Caco-2 (cell line): ENCODE measurements around the gene FCN3. TPM values are rescaled to one million over a fixed set of nuclear protein-coding genes. Genes with fewer than 3 reads are reported as not detected.

ENCODE experiments used
- BruUV-seq: library from RNA; stranded (reverse); fragments of 400-500 nt; replicated peaks from 2 replicates; lab custom pipeline; 2021; lab: Mats Ljungman, UMichigan
- CTCF ChIA-PET: fragments of 300-600 bp; sonication (Branson Sonifier 250); formaldehyde crosslinking; loops from one replicate; lab custom pipeline; 2022; ENCODE audit warnings: antibody characterized with exemption; lab: Charles Lee
- POLR2A ChIA-PET: fragments of 300-600 bp; sonication (Branson Sonifier 250); formaldehyde crosslinking; loops from one replicate; lab custom pipeline; 2022; ENCODE audit warnings: antibody characterized with exemption; lab: Charles Lee
- DNase-seq, 2 experiments: peaks; one replicate each; pipeline versions ENCODE4 v3.0.0 to v3.0.0-alpha.2; 2020 to 2022
- H3K27me3 ChIP-seq: replicated peaks from 2 replicates; pipeline ENCODE4 v1.6.0; 2011; ENCODE audit warnings: low read length; ENCODE audit not compliant: control insufficient read depth, insufficient read depth
- H3K36me3 ChIP-seq: 2 replicates; pipeline ENCODE4 v1.5.1; 2011; ENCODE audit warnings: low read length; ENCODE audit not compliant: control insufficient read depth, insufficient read depth
- H3K4me1 ChIP-seq: fragments of 250-450 bp; sonication (Bioruptor Pico); 2 replicates; pipeline ENCODE4 v1.5.1; 2020; ENCODE audit warnings: mild to moderate bottlenecking
- H3K4me3 ChIP-seq: 2 replicates; pipeline ENCODE4 v1.5.1; 2011; ENCODE audit warnings: low read depth, mild to moderate bottlenecking, control low read depth, low read length
- H3K9me3 ChIP-seq: fragments of 250-450 bp; sonication (Bioruptor Pico); 2 replicates; pipeline ENCODE4 v1.5.1; 2020; ENCODE audit warnings: mild to moderate bottlenecking, moderate library complexity
- H3K27ac Mint-ChIP-seq: one replicate; pipeline ENCODE4 v1.8.0; 2022; ENCODE audit warnings: mixed read lengths; ENCODE audit not compliant: unreplicated experiment
- H3K27me3 Mint-ChIP-seq: one replicate; pipeline ENCODE4 v1.8.0; 2022; ENCODE audit warnings: mixed read lengths; ENCODE audit not compliant: insufficient read depth, unreplicated experiment
- H3K36me3 Mint-ChIP-seq: one replicate; pipeline ENCODE4 v1.8.0; 2022; ENCODE audit warnings: mild to moderate bottlenecking, mixed read lengths; ENCODE audit not compliant: insufficient read depth, unreplicated experiment
- H3K4me1 Mint-ChIP-seq: one replicate; pipeline ENCODE4 v1.8.0; 2022; ENCODE audit warnings: low read depth, mixed read lengths; ENCODE audit not compliant: unreplicated experiment
- H3K4me3 Mint-ChIP-seq: one replicate; pipeline ENCODE4 v1.8.0; 2022; ENCODE audit warnings: mild to moderate bottlenecking, moderate library complexity, mixed read lengths; ENCODE audit not compliant: unreplicated experiment
- H3K9me3 Mint-ChIP-seq: one replicate; pipeline ENCODE4 v1.8.0; 2022; ENCODE audit warnings: mixed read lengths; ENCODE audit not compliant: unreplicated experiment
- intact Hi-C: fragments of 100-400 bp; cut with micrococcal nuclease; formaldehyde crosslinking; loops from one replicate; pipeline ENCODE4 v1.10.0; 2022; ENCODE audit not compliant: unreplicated experiment
- total RNA-seq: library from RNA; stranded (reverse); gene quantifications from 2 replicates; pipeline ENCODE4 v1.2.3, GENCODE V29; 2022
- TF ChIP-seq, protein P1 (sequence below), 2 experiments: fragments of 200-600 bp in 1 of 2; IDR thresholded peaks; 1 replicate in 1 of 2; 2 replicates in 1 of 2; pipeline versions ENCODE4 v1.5.1 to v1.8.0; 2011 to 2022; ENCODE audit warnings: antibody characterized with exemption in 1 of 2, control low read depth in 1 of 2, inconsistent platforms in 1 of 2, low read depth in 1 of 2, low read length in 1 of 2, mild to moderate bottlenecking in 1 of 2, moderate library complexity in 1 of 2; ENCODE audit not compliant: insufficient read depth in 1 of 2, severe bottlenecking in 1 of 2, unreplicated experiment in 1 of 2

Gene FCN3
- total RNA-seq, 1 experiment from 2014 or later: not detected

DNA sequence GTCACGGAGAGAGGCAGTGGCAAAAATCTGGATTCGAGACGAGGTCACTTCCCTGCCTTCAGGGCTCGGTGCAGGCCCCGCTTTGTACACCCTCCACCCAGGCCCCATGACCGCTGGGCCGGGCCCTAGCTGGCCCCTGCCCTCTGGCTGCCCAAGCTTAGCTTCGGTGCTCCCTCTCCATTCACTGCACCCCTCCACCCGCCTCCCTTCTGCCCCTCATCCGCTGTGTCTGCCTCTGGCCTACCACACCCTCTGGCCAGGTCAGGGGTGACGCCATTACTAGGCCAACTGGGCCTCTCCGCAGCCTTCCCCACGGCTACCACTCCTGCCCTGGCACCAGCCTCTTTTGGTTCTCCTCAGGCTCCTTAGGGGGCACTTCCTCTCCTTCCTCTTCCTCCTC is 9.0 kb upstream of the FCN3 start:
- Mint-ChIP-seq H3K27me3 (no peaks in the 10 kb centered on the region), H3K9me3 (no peaks in the 10 kb centered on the region), H3K27ac (no peak overlapping the region), H3K4me1 (no peaks in the 10 kb centered on the region), H3K36me3 (no peaks in the 10 kb centered on the region), H3K4me3 (no peak overlapping the region)
- H3K27me3 ChIP-seq: no peaks in the 10 kb centered on the region
- no TSS peak for BruUV-seq
- TF ChIP-seq, protein P1, sequence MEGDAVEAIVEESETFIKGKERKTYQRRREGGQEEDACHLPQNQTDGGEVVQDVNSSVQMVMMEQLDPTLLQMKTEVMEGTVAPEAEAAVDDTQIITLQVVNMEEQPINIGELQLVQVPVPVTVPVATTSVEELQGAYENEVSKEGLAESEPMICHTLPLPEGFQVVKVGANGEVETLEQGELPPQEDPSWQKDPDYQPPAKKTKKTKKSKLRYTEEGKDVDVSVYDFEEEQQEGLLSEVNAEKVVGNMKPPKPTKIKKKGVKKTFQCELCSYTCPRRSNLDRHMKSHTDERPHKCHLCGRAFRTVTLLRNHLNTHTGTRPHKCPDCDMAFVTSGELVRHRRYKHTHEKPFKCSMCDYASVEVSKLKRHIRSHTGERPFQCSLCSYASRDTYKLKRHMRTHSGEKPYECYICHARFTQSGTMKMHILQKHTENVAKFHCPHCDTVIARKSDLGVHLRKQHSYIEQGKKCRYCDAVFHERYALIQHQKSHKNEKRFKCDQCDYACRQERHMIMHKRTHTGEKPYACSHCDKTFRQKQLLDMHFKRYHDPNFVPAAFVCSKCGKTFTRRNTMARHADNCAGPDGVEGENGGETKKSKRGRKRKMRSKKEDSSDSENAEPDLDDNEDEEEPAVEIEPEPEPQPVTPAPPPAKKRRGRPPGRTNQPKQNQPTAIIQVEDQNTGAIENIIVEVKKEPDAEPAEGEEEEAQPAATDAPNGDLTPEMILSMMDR (IDR thresholded peaks at IDR 0.05; ENCODE audit: insufficient read depth in 1 of 2, low read depth in 1 of 2, low read length in 1 of 2, severe bottlenecking in 1 of 2, unreplicated experiment in 1 of 2): no peak
- no peaks in the 10 kb centered on the region for H3K4me1 ChIP-seq
- ChIA-PET CTCF (no interaction called here), POLR2A (no interaction called here)
- no peaks in the 10 kb centered on the region for H3K9me3 ChIP-seq
- H3K36me3 ChIP-seq: no peaks in the 10 kb centered on the region
- H3K4me3 ChIP-seq: no peak overlapping the region
- intact Hi-C loops: no loop called here
- no peak for DNase-seq

DNA sequence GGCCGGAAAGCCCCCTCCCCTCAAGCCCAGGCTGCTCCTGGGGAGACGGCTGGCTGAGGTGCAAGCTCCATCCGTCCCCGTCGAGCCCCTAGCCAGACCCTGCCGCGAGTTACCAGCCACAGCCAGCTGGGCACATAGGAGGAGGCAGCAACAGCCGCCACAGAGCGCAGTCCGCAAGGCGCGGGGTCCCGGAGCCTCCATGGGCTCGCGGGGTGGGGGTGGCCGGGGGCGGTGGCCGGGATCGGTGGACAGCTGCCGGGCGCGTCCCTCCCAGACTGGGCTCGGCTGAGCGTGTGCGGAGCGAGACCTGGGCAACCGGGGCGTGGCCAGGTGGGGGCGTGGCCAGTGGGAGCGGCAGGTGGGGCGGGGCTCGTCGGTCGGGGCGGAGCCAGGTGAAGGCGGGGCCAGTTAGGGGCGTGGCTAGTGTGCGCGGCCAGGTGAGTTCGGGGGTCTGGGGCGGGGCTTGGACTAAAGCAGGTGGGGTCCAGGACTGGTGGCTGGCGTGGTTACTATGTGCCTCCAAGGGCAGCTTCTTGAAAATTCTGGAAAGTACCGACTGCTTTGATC is 8.5 kb upstream of the FCN3 start, which contains the start of gene CD164L2:
CD164L2 (minus strand) TSS at position 295 of the 567 bp plus-strand sequence; CDS start at position 201, 94 bp downstream.
- no peaks in the 10 kb centered on the region for H3K36me3 Mint-ChIP-seq
- H3K9me3 ChIP-seq: no peaks in the 10 kb centered on the region
- ChIA-PET CTCF (interaction anchor here (0.7 to 1.2 kb wide), 3 partner anchors 15 to 87 kb away, joined by 3 to 5 read pairs (median 3); partner anchors contain the start of gene MAP3K6), POLR2A (interaction anchor here (0.6 to 0.9 kb wide), 2 partner anchors 17 to 237 kb away, joined by 4 to 5 read pairs; no protein-coding TSS in a partner anchor)
- TF ChIP-seq, protein P1 (IDR thresholded peaks at IDR 0.05; ENCODE audit: insufficient read depth in 1 of 2, low read depth in 1 of 2, low read length in 1 of 2, severe bottlenecking in 1 of 2, unreplicated experiment in 1 of 2): no peak
- no peaks in the 10 kb centered on the region for H3K27me3 ChIP-seq
- H3K9me3 Mint-ChIP-seq: no peaks in the 10 kb centered on the region
- H3K4me3 ChIP-seq: no peak within 1 kb of the TSS
- DNase-seq: peak; percentile 45 to 47
- H3K36me3 ChIP-seq: no peaks in the 10 kb centered on the region
- BruUV-seq: no TSS peak
- H3K4me1 Mint-ChIP-seq: no peaks in the 10 kb centered on the region
- no peaks in the 10 kb centered on the region for H3K27me3 Mint-ChIP-seq
- H3K27ac Mint-ChIP-seq: no peak within 1 kb of the TSS
- no peaks in the 10 kb centered on the region for H3K4me1 ChIP-seq
- H3K4me3 Mint-ChIP-seq: no peak within 1 kb of the TSS
- intact Hi-C loops: no loop called here

DNA sequence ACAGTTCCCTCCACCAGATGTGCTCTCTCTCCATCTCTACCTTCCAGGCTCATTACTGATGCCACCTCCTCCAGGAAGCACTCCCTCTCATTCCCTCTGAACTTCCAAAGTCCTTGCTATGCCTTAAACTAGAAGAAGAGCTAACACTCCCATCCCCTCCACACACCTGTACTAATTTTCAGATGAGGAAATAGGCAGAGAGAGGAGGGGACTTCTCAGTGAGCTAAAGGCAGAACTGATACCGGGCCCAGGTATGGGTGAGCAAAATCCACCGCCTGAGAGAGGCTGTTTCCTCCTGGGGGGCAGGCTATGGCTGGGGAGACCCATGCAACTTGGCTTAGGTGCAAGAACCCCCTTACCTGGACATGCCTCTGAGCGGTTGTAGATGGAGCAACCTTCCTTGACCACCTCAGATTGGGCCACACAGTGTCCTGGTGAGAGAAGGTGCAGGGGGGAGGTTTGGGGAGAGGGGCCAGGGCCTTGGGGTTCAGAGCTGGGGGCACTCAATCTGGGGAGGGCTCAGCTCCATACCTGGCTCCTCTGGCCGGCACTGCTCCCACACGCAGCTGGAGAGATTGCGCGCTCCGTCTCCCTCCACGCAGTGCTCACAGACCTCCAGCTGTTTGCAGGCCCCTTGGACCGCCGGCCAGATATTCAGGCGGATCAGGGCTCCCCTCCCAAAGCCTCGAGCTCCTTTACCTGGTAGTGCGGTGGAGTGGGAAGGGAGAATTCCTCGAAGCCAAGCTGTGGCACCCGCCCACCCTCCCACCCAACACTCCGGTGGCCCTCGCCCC is 7.5 kb upstream of the FCN3 start:
- no TSS peak for BruUV-seq
- Mint-ChIP-seq H3K9me3 (no peaks in the 10 kb centered on the region), H3K27ac (no peak overlapping the region), H3K4me3 (no peak overlapping the region), H3K27me3 (no peaks in the 10 kb centered on the region), H3K36me3 (no peaks in the 10 kb centered on the region), H3K4me1 (no peaks in the 10 kb centered on the region)
- H3K4me3 ChIP-seq: no peak overlapping the region
- intact Hi-C loops: no loop called here
- H3K27me3 ChIP-seq: no peaks in the 10 kb centered on the region
- no peaks in the 10 kb centered on the region for H3K9me3 ChIP-seq
- no peaks in the 10 kb centered on the region for H3K4me1 ChIP-seq
- no peaks in the 10 kb centered on the region for H3K36me3 ChIP-seq
- DNase-seq: no peak
- ChIA-PET CTCF (interaction anchor here (0.7 to 1.2 kb wide), 3 partner anchors 16 to 86 kb away, joined by 3 to 5 read pairs (median 3); partner anchors contain the start of gene MAP3K6), POLR2A (interaction anchor here (0.6 to 0.9 kb wide), 2 partner anchors 16 to 236 kb away, joined by 4 to 5 read pairs; no protein-coding TSS in a partner anchor)
- TF ChIP-seq, protein P1 (IDR thresholded peaks at IDR 0.05; ENCODE audit: insufficient read depth in 1 of 2, low read depth in 1 of 2, low read length in 1 of 2, severe bottlenecking in 1 of 2, unreplicated experiment in 1 of 2): no peak
